IMR-90 (cell line): ENCODE data around the gene PPHLN1. TPM values are rescaled to one million over a fixed set of nuclear protein-coding genes. Genes with fewer than 3 reads are reported as not detected.

Source experiments
- ATAC-seq: fragments of 200-7000 bp; cut with Tn5 transposase; 2 replicates; pipeline ENCODE4 v1.9.1; 2020; ENCODE audit warnings: low read depth, mild to moderate bottlenecking, moderate library complexity
- BruUV-seq: library from RNA; stranded (reverse); fragments of 400-500 nt; replicated peaks from 2 replicates; lab custom pipeline; 2021; lab: Mats Ljungman, UMichigan
- CTCF ChIA-PET: fragments of 300-600 bp; formaldehyde crosslinking; extraction: SDS; loops from one replicate; lab custom pipeline; 2021; ENCODE audit warnings: antibody characterized with exemption; lab: Yijun Ruan, JAX
- POLR2A ChIA-PET: fragments of 300-600 bp; sonication (Branson Sonifier 250); formaldehyde crosslinking; loops from one replicate; lab custom pipeline; 2022; ENCODE audit warnings: antibody characterized with exemption; ENCODE audit not compliant: unreplicated experiment; lab: Charles Lee
- DNase-seq: peaks from one replicate; pipeline ENCODE4 v3.0.0; 2013
- H2AFZ ChIP-seq: replicated peaks from 2 replicates; pipeline ENCODE3; 2013; ENCODE audit warnings: low read length, mild to moderate bottlenecking; ENCODE audit not compliant: poor library complexity
- H2AK5ac ChIP-seq: 2 replicates; pipeline ENCODE4 v1.6.1; 2013; ENCODE audit warnings: low read depth, low read length, inconsistent platforms
- H2AK9ac ChIP-seq: replicated peaks from 2 replicates; pipeline ENCODE3; 2013; ENCODE audit warnings: mild to moderate bottlenecking, low read depth, low read length, moderate library complexity; ENCODE audit not compliant: poor library complexity
- H2BK120ac ChIP-seq: 2 replicates; pipeline ENCODE4 v1.6.1; 2013; ENCODE audit warnings: low read depth, low read length, inconsistent platforms
- H2BK15ac ChIP-seq: 3 replicates; pipeline ENCODE4 v1.6.1; 2013; ENCODE audit warnings: low read depth, low read length, inconsistent platforms
- H2BK20ac ChIP-seq: 2 replicates; pipeline ENCODE4 v1.6.1; 2013; ENCODE audit warnings: low read depth, mild to moderate bottlenecking, inconsistent platforms, low read length, moderate library complexity
- H2BK5ac ChIP-seq: 2 replicates; pipeline ENCODE4 v1.6.1; 2013; ENCODE audit warnings: mild to moderate bottlenecking, low read depth, low read length, inconsistent platforms; ENCODE audit not compliant: poor library complexity, severe bottlenecking
- H3K14ac ChIP-seq: replicated peaks from 2 replicates; pipeline ENCODE4 v1.6.1; 2013; ENCODE audit warnings: low read depth, low read length, inconsistent platforms
- H3K18ac ChIP-seq: 2 replicates; pipeline ENCODE4 v1.6.1; 2013; ENCODE audit warnings: low read depth, low read length, control low read depth
- H3K23ac ChIP-seq: 2 replicates; pipeline ENCODE4 v1.6.1; 2013; ENCODE audit warnings: low read depth, low read length, inconsistent platforms
- H3K27ac ChIP-seq: 2 replicates; pipeline ENCODE4 v1.5.1; 2013; ENCODE audit warnings: mild to moderate bottlenecking, control low read depth, low read length; ENCODE audit not compliant: insufficient read depth
- H3K27me3 ChIP-seq: 2 replicates; pipeline ENCODE4 v1.6.1; 2013; ENCODE audit warnings: low read length; ENCODE audit not compliant: control insufficient read depth, insufficient read depth
- H3K36me3 ChIP-seq: 2 replicates; pipeline ENCODE4 v1.6.1; 2013; ENCODE audit warnings: low read length, mixed read lengths; ENCODE audit not compliant: control insufficient read depth, insufficient read depth
- H3K4ac ChIP-seq: 2 replicates; pipeline ENCODE4 v1.6.1; 2013; ENCODE audit warnings: low read depth, low read length, inconsistent platforms
- H3K4me1 ChIP-seq: 2 replicates; pipeline ENCODE4 v1.6.1; 2013; ENCODE audit warnings: low read length, mixed read lengths; ENCODE audit not compliant: control insufficient read depth, insufficient read depth
- H3K4me2 ChIP-seq: 2 replicates; pipeline ENCODE4 v1.6.1; 2013; ENCODE audit warnings: low read depth, mild to moderate bottlenecking, control low read depth, low read length, moderate library complexity
- H3K4me3 ChIP-seq: 2 replicates; pipeline ENCODE4 v1.5.1; 2013; ENCODE audit warnings: low read depth, mild to moderate bottlenecking, control low read depth, low read length, moderate library complexity; ENCODE audit not compliant: insufficient read depth
- H3K56ac ChIP-seq: 2 replicates; pipeline ENCODE4 v1.6.1; 2013; ENCODE audit warnings: low read length, inconsistent platforms; ENCODE audit not compliant: insufficient read depth; ENCODE audit errors: extremely low read depth
- H3K79me1 ChIP-seq, 2 experiments: 2 replicates each; pipeline ENCODE4 v1.6.1; 2013; ENCODE audit warnings: low read length in 2 of 2, inconsistent platforms in 1 of 2, low read depth in 1 of 2
- H3K9ac ChIP-seq: 2 replicates; pipeline ENCODE4 v1.6.1; 2013; ENCODE audit warnings: low read depth, low read length, control low read depth
- H3K9me1 ChIP-seq: 2 replicates; pipeline ENCODE4 v1.6.1; 2013; ENCODE audit warnings: low read length, inconsistent platforms; ENCODE audit not compliant: insufficient read depth
- H3K9me3 ChIP-seq: 2 replicates; pipeline ENCODE4 v1.6.1; 2013; ENCODE audit warnings: low read length; ENCODE audit not compliant: control insufficient read depth, insufficient read depth
- H4K20me1 ChIP-seq: 2 replicates; pipeline ENCODE4 v1.6.1; 2013; ENCODE audit warnings: low read length, inconsistent platforms; ENCODE audit not compliant: insufficient read depth
- H4K5ac ChIP-seq: 2 replicates; pipeline ENCODE4 v1.6.1; 2013; ENCODE audit warnings: mild to moderate bottlenecking, low read depth, low read length, control low read depth
- H4K8ac ChIP-seq, 2 experiments: 2 replicates each; pipeline ENCODE4 v1.6.1; 2013; ENCODE audit warnings: low read depth in 2 of 2, low read length in 2 of 2, control low read depth in 1 of 2, inconsistent platforms in 1 of 2
- H4K91ac ChIP-seq: 2 replicates; pipeline ENCODE4 v1.6.1; 2013; ENCODE audit warnings: low read depth, low read length, inconsistent platforms; ENCODE audit not compliant: insufficient read depth
- BHLHE40 ChIP-seq: fragments of 150-350 bp; IDR thresholded peaks from 2 replicates; pipeline ENCODE4 v1.6.1; 2016; ENCODE audit warnings: mild to moderate bottlenecking, low read depth, low read length
- CHD1 ChIP-seq: IDR thresholded peaks from 2 replicates; pipeline ENCODE4 v1.6.1; 2012; ENCODE audit warnings: low read depth, low read length, improper control_type of control experiment
- MAFK ChIP-seq: IDR thresholded peaks from 2 replicates; pipeline ENCODE4 v1.6.1; 2012; ENCODE audit warnings: low read depth, low read length, improper control_type of control experiment
- RCOR1 ChIP-seq: IDR thresholded peaks from 2 replicates; pipeline ENCODE4 v1.6.1; 2012; ENCODE audit warnings: mild to moderate bottlenecking, low read length, improper control_type of control experiment; ENCODE audit not compliant: insufficient replicate concordance
- RFX5 ChIP-seq: IDR thresholded peaks from 2 replicates; pipeline ENCODE4 v1.8.0; 2012; ENCODE audit warnings: low read depth, mild to moderate bottlenecking, low read length, moderate library complexity
- SMC3 ChIP-seq: fragments of 150-350 bp; IDR thresholded peaks from 2 replicates; pipeline ENCODE4 v1.6.1; 2016; ENCODE audit warnings: low read depth, mild to moderate bottlenecking, antibody characterized with exemption, low read length, moderate library complexity
- WGBS, 2 experiments: methylation state at CpG; one replicate each; pipeline versions ENCODE4 v1.1.5 to v1.1.7; 2013; ENCODE audit warnings: missing lambda C conversion rate in 2 of 2; ENCODE audit not compliant: insufficient read length in 1 of 2; ENCODE audit errors: extremely low coverage in 2 of 2; 5-methylcytosine and 5-hydroxymethylcytosine counted together
- dilution Hi-C: fragments of 300-500 bp; cut with HindIII; formaldehyde crosslinking; loops from one replicate; pipeline ENCODE4 v1.14.3; 2018; ENCODE audit warnings: low sequenced_read_pairs; ENCODE audit not compliant: unreplicated experiment
- in situ Hi-C: fragments of 300-500 bp; cut with MboI; formaldehyde crosslinking; loops from 3 replicates; pipeline ENCODE4 v1.14.3; 2019; ENCODE audit warnings: low sequenced_read_pairs, inconsistent platforms, mixed read lengths
- intact Hi-C: fragments of 100-400 bp; cut with micrococcal nuclease; formaldehyde crosslinking; loops from 2 replicates; pipeline ENCODE4 v1.10.0; 2022
- polyA plus RNA-seq, 3 experiments: library from polyadenylated mRNA; depleted of rRNA; stranded (reverse); fragments of >200 nt; gene quantifications; 2 replicates each; pipeline ENCODE4 v1.2.3, GENCODE V29; 2012; ENCODE audit warnings: low replicate concordance in 1 of 3
- total RNA-seq: library from RNA; depleted of rRNA; stranded (reverse); fragments of >200 nt; gene quantifications from 2 replicates; pipeline ENCODE4 v1.2.3, GENCODE V29; 2012
- TF ChIP-seq, protein P1 (sequence below): fragments of 150-350 bp; IDR thresholded peaks from 2 replicates; pipeline ENCODE4 v1.6.1; 2016; ENCODE audit warnings: low read depth, mild to moderate bottlenecking, low read length, moderate library complexity, borderline replicate concordance
- TF ChIP-seq, protein P2 (sequence below): fragments of 150-350 bp; IDR thresholded peaks from 2 replicates; pipeline ENCODE4 v1.6.1; 2017; ENCODE audit warnings: mild to moderate bottlenecking, antibody characterized with exemption, low read length, low read depth

Gene PPHLN1
- total and polyA plus RNA-seq, 2 of the 4 experiments (the other 2 are of a cell fraction) = 50.7 to 54.3 TPM

DNA sequence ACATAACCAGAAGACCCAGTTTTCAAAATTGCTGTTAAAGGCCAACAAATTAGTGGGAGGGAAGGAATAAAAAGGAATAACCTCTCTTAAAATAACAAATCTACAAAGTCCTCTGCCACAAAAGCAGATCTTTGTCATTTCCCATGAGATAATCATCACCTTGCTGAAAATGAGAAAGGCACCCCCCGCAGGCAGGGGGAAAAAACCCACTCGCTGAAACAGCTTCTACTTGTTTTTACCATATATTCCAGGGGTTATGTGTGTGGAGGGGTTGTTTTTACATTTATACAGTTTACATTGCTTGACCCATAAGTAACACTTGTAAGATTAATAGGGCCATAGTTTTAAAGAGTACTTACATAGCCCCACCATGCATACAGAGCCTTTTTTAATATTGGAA, 132.6 kb downstream of the PPHLN1 start:
- Histone ChIP-seq H3K4me2 (no peak overlapping the region), H2AK9ac (no peak overlapping the region), H3K9ac (no peak overlapping the region), H3K27ac (no peak overlapping the region), H4K91ac (no peak overlapping the region), H3K4me1 (no peaks in the 10 kb centered on the region), H2BK20ac (no peak overlapping the region), H3K4me3 (no peak overlapping the region), H4K5ac (no peak overlapping the region), H3K9me1 (peaks cover 4% of the 10 kb centered on the region; the same call in 1 of the 2 replicates), H3K56ac (no peak overlapping the region), H3K14ac (no peak overlapping the region), H2AK5ac (no peak overlapping the region), H2AFZ (no peak overlapping the region), H2BK5ac (no peak overlapping the region), H4K8ac (no peak overlapping the region), H3K18ac (no peak overlapping the region), H2BK120ac (no peak overlapping the region), H3K36me3 (peaks cover 32% of the 10 kb centered on the region), H3K27me3 (no peaks in the 10 kb centered on the region), H3K79me1 (peaks cover 2 to 16% of the 10 kb centered on the region in 2 experiments; a peak in 3 of 4 replicates), H3K23ac (no peak overlapping the region), H3K9me3 (no peaks in the 10 kb centered on the region), H2BK15ac (no peak overlapping the region), H3K4ac (no peak overlapping the region), H4K20me1 (no peaks in the 10 kb centered on the region; the same call in 1 of the 2 replicates)
- no CpG with 5 or more reads among the region's 2 CpGs for WGBS, 2 experiments
- intact Hi-C loops (no loop called here), in situ Hi-C loops (no loop called here), dilution Hi-C loops (no loop called here)
- CTCF ChIA-PET = no interaction called here
- BruUV-seq = no TSS peak
- DNase-seq (no peak), ATAC-seq (no peak)
- TF ChIP-seq MAFK (no peak), SMC3 (no peak), RCOR1 (no peak), RFX5 (no peak), CHD1 (no peak), BHLHE40 (no peak)
- TF ChIP-seq, protein P1, sequence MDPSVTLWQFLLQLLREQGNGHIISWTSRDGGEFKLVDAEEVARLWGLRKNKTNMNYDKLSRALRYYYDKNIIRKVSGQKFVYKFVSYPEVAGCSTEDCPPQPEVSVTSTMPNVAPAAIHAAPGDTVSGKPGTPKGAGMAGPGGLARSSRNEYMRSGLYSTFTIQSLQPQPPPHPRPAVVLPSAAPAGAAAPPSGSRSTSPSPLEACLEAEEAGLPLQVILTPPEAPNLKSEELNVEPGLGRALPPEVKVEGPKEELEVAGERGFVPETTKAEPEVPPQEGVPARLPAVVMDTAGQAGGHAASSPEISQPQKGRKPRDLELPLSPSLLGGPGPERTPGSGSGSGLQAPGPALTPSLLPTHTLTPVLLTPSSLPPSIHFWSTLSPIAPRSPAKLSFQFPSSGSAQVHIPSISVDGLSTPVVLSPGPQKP = no peak
- TF ChIP-seq, protein P2, sequence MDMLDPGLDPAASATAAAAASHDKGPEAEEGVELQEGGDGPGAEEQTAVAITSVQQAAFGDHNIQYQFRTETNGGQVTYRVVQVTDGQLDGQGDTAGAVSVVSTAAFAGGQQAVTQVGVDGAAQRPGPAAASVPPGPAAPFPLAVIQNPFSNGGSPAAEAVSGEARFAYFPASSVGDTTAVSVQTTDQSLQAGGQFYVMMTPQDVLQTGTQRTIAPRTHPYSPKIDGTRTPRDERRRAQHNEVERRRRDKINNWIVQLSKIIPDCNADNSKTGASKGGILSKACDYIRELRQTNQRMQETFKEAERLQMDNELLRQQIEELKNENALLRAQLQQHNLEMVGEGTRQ = no peak
- POLR2A ChIA-PET = no interaction called here
